WTC11 (cell line): ENCODE measurements around the gene MRGPRX2. TPM values are rescaled to one million over a fixed set of nuclear protein-coding genes. Genes with fewer than 3 reads are reported as not detected.

Experiments used
- ATAC-seq: fragments of 200-7000 bp; cut with Tn5 transposase; 2 replicates; pipeline ENCODE4 v1.10.0; 2021; ENCODE audit warnings: mild to moderate bottlenecking, moderate library complexity
- CTCF ChIA-PET: fragments of 300-600 bp; sonication (Branson Sonifier 250); formaldehyde crosslinking; loops from one replicate; lab custom pipeline; 2021; ENCODE audit warnings: antibody characterized with exemption; lab: Charles Lee
- POLR2A ChIA-PET: fragments of 350-600 bp; sonication (Branson Sonifier 250); formaldehyde crosslinking; loops from one replicate; lab custom pipeline; 2021; ENCODE audit warnings: antibody characterized with exemption; lab: Charles Lee
- DNase-seq: peaks from one replicate; pipeline ENCODE4 v3.0.0; 2021; ENCODE audit warnings: low spot score
- H3K27ac Mint-ChIP-seq: 2 replicates; pipeline ENCODE4 v1.8.0; 2021; ENCODE audit warnings: mixed read lengths
- H3K27me3 Mint-ChIP-seq: 2 replicates; pipeline ENCODE4 v1.8.0; 2021; ENCODE audit warnings: low read depth, mild to moderate bottlenecking, moderate library complexity, mixed read lengths
- H3K36me3 Mint-ChIP-seq: 2 replicates; pipeline ENCODE4 v1.8.0; 2021; ENCODE audit warnings: mixed read lengths
- H3K4me1 Mint-ChIP-seq: 2 replicates; pipeline ENCODE4 v1.8.0; 2022; ENCODE audit warnings: mixed read lengths
- H3K4me3 Mint-ChIP-seq: 2 replicates; pipeline ENCODE4 v1.8.0; 2021; ENCODE audit warnings: mild to moderate bottlenecking, moderate library complexity, mixed read lengths
- H3K9me3 Mint-ChIP-seq: 2 replicates; pipeline ENCODE4 v1.8.0; 2021; ENCODE audit warnings: mixed read lengths
- CBFB ChIP-seq: sonication (generic); formaldehyde crosslinking; IDR thresholded peaks from 2 replicates; pipeline ENCODE4 v1.8.1; 2022; ENCODE audit warnings: mild to moderate bottlenecking, low read depth, missing genetic modification reagents
- CREM ChIP-seq: sonication (generic); formaldehyde crosslinking; IDR thresholded peaks from 2 replicates; pipeline ENCODE4 v1.8.1; 2022; ENCODE audit warnings: mild to moderate bottlenecking, missing genetic modification reagents, moderate library complexity
- ELF4 ChIP-seq: sonication (generic); formaldehyde crosslinking; IDR thresholded peaks from 2 replicates; pipeline ENCODE4 v1.8.1; 2022; ENCODE audit warnings: low read depth, mild to moderate bottlenecking, moderate library complexity, missing genetic modification reagents
- FOXJ3 ChIP-seq: sonication (generic); formaldehyde crosslinking; IDR thresholded peaks from 2 replicates; pipeline ENCODE4 v1.9.0; 2021; ENCODE audit warnings: missing genetic modification reagents, mild to moderate bottlenecking, borderline replicate concordance
- FOXP1 ChIP-seq: sonication (generic); formaldehyde crosslinking; IDR thresholded peaks from 2 replicates; pipeline ENCODE4 v1.8.0; 2022; ENCODE audit warnings: missing genetic modification reagents, mild to moderate bottlenecking, moderate library complexity, borderline replicate concordance
- JAZF1 ChIP-seq: fragments of 250-450 bp; sonication (Bioruptor Pico); IDR thresholded peaks from 2 replicates; pipeline ENCODE4 v1.9.0; 2021; ENCODE audit warnings: moderate library complexity, mild to moderate bottlenecking, inconsistent platforms
- NR1H2 ChIP-seq: sonication (generic); formaldehyde crosslinking; IDR thresholded peaks from 2 replicates; pipeline ENCODE4 v1.9.0; 2021; ENCODE audit warnings: mild to moderate bottlenecking, moderate library complexity, missing genetic modification reagents
- PRRX2 ChIP-seq: fragments of 250-450 bp; sonication (Bioruptor Pico); IDR thresholded peaks from 2 replicates; pipeline ENCODE4 v1.8.0; 2021; ENCODE audit warnings: mild to moderate bottlenecking
- ZNF219 ChIP-seq: sonication (generic); formaldehyde crosslinking; IDR thresholded peaks from 2 replicates; pipeline ENCODE4 v1.8.0; 2023; ENCODE audit warnings: missing genetic modification reagents, mild to moderate bottlenecking, borderline replicate concordance
- ZNF263 ChIP-seq: sonication (generic); formaldehyde crosslinking; IDR thresholded peaks from 2 replicates; pipeline ENCODE4 v1.8.1; 2022; ENCODE audit warnings: low read depth, mild to moderate bottlenecking, moderate library complexity, missing genetic modification reagents
- total RNA-seq: library from RNA; stranded (reverse); gene quantifications from 3 replicates; pipeline ENCODE4 v1.2.3, GENCODE V29; 2021
- TF ChIP-seq, protein P1 (sequence below): sonication (generic); formaldehyde crosslinking; IDR thresholded peaks from 2 replicates; pipeline ENCODE4 v1.8.1; 2022; ENCODE audit warnings: low read depth, mild to moderate bottlenecking, moderate library complexity, missing genetic modification reagents, borderline replicate concordance
- TF ChIP-seq, protein P2 (sequence below): sonication (generic); formaldehyde crosslinking; IDR thresholded peaks from 2 replicates; pipeline ENCODE4 v1.8.1; 2022; ENCODE audit warnings: mild to moderate bottlenecking, missing genetic modification reagents, moderate library complexity, borderline replicate concordance
- TF ChIP-seq, protein P3 (sequence below): sonication (generic); formaldehyde crosslinking; IDR thresholded peaks from 2 replicates; pipeline ENCODE4 v1.8.1; 2023; ENCODE audit warnings: mild to moderate bottlenecking, missing genetic modification reagents, moderate library complexity
- TF ChIP-seq, protein P4 (sequence below): sonication (generic); formaldehyde crosslinking; IDR thresholded peaks from 2 replicates; pipeline ENCODE4 v1.8.0; 2022; ENCODE audit warnings: mild to moderate bottlenecking, missing genetic modification reagents
- TF ChIP-seq, protein P5 (sequence below): sonication (generic); formaldehyde crosslinking; IDR thresholded peaks from 2 replicates; pipeline ENCODE4 v1.8.1; 2022; ENCODE audit warnings: mild to moderate bottlenecking, moderate library complexity, missing genetic modification reagents
- TF ChIP-seq, protein P6 (sequence below): sonication (generic); formaldehyde crosslinking; IDR thresholded peaks from 2 replicates; pipeline ENCODE4 v1.8.1; 2022; ENCODE audit warnings: missing genetic modification reagents, borderline replicate concordance
- TF ChIP-seq, protein P7 (sequence below): fragments of 200-600 bp; IDR thresholded peaks from 2 replicates; pipeline ENCODE4 v1.8.0; 2022; ENCODE audit warnings: antibody characterized with exemption

MRGPRX2 gene
- total RNA-seq, 1 experiment from 2014 or later, result not detected

DNA sequence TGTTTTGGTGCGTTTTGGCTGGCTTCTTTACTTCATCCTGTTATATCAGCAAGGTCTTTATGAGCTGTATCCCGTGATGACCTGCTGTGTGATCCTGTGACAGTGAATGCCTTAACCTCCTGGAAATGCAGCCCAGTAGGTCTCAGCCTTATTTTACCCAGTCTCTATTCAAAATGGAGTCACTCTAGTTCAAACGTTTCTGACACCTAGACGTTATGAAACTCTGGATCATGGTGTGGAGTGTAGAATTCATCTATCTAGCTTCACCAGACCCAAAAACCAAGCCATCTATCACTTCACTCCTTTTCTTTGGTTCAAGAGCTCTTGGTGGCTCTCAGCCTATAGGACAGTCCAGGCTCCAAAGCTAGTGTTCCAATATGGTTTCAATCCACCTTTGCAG lies 28.3 kb upstream of the MRGPRX2 start:
- H3K4me1 Mint-ChIP-seq, result no peaks in the 10 kb centered on the region
- H3K9me3 Mint-ChIP-seq, result peaks cover 14% of the 10 kb centered on the region
- no peak overlapping the region for H3K27ac Mint-ChIP-seq
- CTCF ChIA-PET, result interaction anchor here (0.9 kb wide), 1 partner anchor 12 kb away, joined by 3 read pairs; no protein-coding TSS in a partner anchor
- H3K27me3 Mint-ChIP-seq, result peaks cover 4% of the 10 kb centered on the region; the same call in 1 of the 2 replicates
- no peak overlapping the region for H3K4me3 Mint-ChIP-seq
- H3K36me3 Mint-ChIP-seq, result no peaks in the 10 kb centered on the region
- DNase-seq, result no peak
- TF ChIP-seq ZNF219 (CRISPR knock-in tag) (no peak), PRRX2 (no peak), ELF4 (CRISPR knock-in tag) (no peak), FOXJ3 (CRISPR knock-in tag) (no peak), ZNF263 (no peak)
- TF ChIP-seq, protein P1, sequence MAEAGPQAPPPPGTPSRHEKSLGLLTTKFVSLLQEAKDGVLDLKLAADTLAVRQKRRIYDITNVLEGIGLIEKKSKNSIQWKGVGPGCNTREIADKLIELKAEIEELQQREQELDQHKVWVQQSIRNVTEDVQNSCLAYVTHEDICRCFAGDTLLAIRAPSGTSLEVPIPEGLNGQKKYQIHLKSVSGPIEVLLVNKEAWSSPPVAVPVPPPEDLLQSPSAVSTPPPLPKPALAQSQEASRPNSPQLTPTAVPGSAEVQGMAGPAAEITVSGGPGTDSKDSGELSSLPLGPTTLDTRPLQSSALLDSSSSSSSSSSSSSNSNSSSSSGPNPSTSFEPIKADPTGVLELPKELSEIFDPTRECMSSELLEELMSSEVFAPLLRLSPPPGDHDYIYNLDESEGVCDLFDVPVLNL (CRISPR knock-in tag), result no peak
- TF ChIP-seq, protein P2, sequence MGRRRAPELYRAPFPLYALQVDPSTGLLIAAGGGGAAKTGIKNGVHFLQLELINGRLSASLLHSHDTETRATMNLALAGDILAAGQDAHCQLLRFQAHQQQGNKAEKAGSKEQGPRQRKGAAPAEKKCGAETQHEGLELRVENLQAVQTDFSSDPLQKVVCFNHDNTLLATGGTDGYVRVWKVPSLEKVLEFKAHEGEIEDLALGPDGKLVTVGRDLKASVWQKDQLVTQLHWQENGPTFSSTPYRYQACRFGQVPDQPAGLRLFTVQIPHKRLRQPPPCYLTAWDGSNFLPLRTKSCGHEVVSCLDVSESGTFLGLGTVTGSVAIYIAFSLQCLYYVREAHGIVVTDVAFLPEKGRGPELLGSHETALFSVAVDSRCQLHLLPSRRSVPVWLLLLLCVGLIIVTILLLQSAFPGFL (CRISPR knock-in tag), result no peak
- TF ChIP-seq, protein P3, sequence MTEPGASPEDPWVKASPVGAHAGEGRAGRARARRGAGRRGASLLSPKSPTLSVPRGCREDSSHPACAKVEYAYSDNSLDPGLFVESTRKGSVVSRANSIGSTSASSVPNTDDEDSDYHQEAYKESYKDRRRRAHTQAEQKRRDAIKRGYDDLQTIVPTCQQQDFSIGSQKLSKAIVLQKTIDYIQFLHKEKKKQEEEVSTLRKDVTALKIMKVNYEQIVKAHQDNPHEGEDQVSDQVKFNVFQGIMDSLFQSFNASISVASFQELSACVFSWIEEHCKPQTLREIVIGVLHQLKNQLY (CRISPR knock-in tag), result no peak
- TF ChIP-seq, protein P4, sequence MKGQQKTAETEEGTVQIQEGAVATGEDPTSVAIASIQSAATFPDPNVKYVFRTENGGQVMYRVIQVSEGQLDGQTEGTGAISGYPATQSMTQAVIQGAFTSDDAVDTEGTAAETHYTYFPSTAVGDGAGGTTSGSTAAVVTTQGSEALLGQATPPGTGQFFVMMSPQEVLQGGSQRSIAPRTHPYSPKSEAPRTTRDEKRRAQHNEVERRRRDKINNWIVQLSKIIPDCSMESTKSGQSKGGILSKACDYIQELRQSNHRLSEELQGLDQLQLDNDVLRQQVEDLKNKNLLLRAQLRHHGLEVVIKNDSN (CRISPR knock-in tag), result no peak
- ATAC-seq, result no peak
- POLR2A ChIA-PET, result no interaction called here

DNA sequence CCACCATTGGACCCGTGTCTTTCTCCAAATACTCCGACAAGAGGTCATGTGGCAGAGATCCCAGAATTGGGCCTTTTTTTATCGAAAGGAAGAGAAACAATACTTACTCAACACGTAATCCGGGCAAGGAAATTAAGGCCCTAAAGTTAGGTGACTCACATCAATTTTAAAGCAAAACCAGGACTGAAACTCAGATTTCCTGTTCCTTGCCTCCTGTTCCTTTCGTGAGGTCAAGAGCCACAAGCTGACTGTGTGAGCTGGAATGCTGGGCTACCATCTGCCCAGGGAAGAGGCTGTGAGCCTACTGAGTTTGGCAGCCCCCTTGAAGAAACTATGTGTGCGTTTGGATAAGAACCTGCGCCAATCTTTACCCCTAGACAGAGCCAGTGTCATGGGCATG lies 27.1 kb upstream of the MRGPRX2 start:
- DNase-seq, result no peak
- H3K4me1 Mint-ChIP-seq, result no peaks in the 10 kb centered on the region
- H3K36me3 Mint-ChIP-seq, result no peaks in the 10 kb centered on the region
- H3K27ac Mint-ChIP-seq, result no peak overlapping the region
- no peak overlapping the region for H3K4me3 Mint-ChIP-seq
- CTCF ChIA-PET, result interaction anchor here (1.9 kb wide), 1 partner anchor 11 kb away, joined by 9 read pairs; no protein-coding TSS in a partner anchor
- H3K9me3 Mint-ChIP-seq, result peaks cover 14% of the 10 kb centered on the region
- TF ChIP-seq, protein P5, sequence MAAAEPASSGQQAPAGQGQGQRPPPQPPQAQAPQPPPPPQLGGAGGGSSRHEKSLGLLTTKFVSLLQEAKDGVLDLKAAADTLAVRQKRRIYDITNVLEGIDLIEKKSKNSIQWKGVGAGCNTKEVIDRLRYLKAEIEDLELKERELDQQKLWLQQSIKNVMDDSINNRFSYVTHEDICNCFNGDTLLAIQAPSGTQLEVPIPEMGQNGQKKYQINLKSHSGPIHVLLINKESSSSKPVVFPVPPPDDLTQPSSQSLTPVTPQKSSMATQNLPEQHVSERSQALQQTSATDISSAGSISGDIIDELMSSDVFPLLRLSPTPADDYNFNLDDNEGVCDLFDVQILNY, result no peak
- TF ChIP-seq NR1H2 (CRISPR knock-in tag) (no peak), JAZF1 (no peak), CREM (no peak), FOXP1 (CRISPR knock-in tag) (no peak), CBFB (CRISPR knock-in tag) (no peak)
- TF ChIP-seq, protein P6, sequence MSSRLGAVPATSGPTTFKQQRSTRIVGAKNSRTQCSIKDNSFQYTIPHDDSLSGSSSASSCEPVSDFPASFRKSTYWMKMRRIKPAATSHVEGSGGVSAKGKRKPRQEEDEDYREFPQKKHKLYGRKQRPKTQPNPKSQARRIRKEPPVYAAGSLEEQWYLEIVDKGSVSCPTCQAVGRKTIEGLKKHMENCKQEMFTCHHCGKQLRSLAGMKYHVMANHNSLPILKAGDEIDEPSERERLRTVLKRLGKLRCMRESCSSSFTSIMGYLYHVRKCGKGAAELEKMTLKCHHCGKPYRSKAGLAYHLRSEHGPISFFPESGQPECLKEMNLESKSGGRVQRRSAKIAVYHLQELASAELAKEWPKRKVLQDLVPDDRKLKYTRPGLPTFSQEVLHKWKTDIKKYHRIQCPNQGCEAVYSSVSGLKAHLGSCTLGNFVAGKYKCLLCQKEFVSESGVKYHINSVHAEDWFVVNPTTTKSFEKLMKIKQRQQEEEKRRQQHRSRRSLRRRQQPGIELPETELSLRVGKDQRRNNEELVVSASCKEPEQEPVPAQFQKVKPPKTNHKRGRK, result no peak
- TF ChIP-seq, protein P7, sequence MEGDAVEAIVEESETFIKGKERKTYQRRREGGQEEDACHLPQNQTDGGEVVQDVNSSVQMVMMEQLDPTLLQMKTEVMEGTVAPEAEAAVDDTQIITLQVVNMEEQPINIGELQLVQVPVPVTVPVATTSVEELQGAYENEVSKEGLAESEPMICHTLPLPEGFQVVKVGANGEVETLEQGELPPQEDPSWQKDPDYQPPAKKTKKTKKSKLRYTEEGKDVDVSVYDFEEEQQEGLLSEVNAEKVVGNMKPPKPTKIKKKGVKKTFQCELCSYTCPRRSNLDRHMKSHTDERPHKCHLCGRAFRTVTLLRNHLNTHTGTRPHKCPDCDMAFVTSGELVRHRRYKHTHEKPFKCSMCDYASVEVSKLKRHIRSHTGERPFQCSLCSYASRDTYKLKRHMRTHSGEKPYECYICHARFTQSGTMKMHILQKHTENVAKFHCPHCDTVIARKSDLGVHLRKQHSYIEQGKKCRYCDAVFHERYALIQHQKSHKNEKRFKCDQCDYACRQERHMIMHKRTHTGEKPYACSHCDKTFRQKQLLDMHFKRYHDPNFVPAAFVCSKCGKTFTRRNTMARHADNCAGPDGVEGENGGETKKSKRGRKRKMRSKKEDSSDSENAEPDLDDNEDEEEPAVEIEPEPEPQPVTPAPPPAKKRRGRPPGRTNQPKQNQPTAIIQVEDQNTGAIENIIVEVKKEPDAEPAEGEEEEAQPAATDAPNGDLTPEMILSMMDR, result no peak
- no peak for ATAC-seq
- peaks cover 4% of the 10 kb centered on the region for H3K27me3 Mint-ChIP-seq
- POLR2A ChIA-PET, result no interaction called here
